Panc1 (cell line): Measurements from ENCODE around the gene EIF4E2. TPM values are rescaled to one million over a fixed set of nuclear protein-coding genes. Genes with fewer than 3 reads are reported as not detected.

Experiments used
- ATAC-seq: fragments of 200-7000 bp; cut with Tn5 transposase; 2 replicates; pipeline ENCODE4 v1.9.1; 2020; ENCODE audit warnings: mild to moderate bottlenecking, moderate library complexity
- BruUV-seq: library from RNA; stranded (reverse); fragments of 400-500 nt; replicated peaks from 2 replicates; lab custom pipeline; 2021; lab: Mats Ljungman, UMichigan
- CTCF ChIA-PET: fragments of 300-600 bp; sonication (Branson Sonifier 250); formaldehyde crosslinking; loops from one replicate; lab custom pipeline; 2022; ENCODE audit warnings: antibody characterized with exemption; lab: Charles Lee
- POLR2A ChIA-PET: fragments of 300-600 bp; sonication (Branson Sonifier 250); formaldehyde crosslinking; loops from one replicate; lab custom pipeline; 2022; ENCODE audit warnings: antibody characterized with exemption; lab: Charles Lee
- DNase-seq: peaks from one replicate; pipeline ENCODE4 v3.0.0-alpha.2; 2010; ENCODE audit warnings: low read depth, low spot score
- H3K27ac ChIP-seq: 2 replicates; pipeline ENCODE4 v1.5.1; 2011; ENCODE audit warnings: mild to moderate bottlenecking, low read length, inconsistent platforms
- H3K27me3 ChIP-seq: fragments of 200-500 bp; sonication (Bioruptor generic); 2 replicates; pipeline ENCODE4 v1.6.0; 2014; ENCODE audit warnings: low read length, inconsistent platforms; ENCODE audit not compliant: control insufficient read depth, insufficient read depth
- H3K36me3 ChIP-seq: fragments of 200-500 bp; sonication (Bioruptor generic); 2 replicates; pipeline ENCODE4 v1.5.1; 2014; ENCODE audit warnings: inconsistent platforms, mild to moderate bottlenecking, low read length, moderate library complexity; ENCODE audit not compliant: control insufficient read depth, insufficient read depth
- H3K4me1 ChIP-seq: 2 replicates; pipeline ENCODE4 v1.5.1; 2011; ENCODE audit warnings: inconsistent platforms, mild to moderate bottlenecking, low read length, moderate library complexity; ENCODE audit not compliant: control insufficient read depth, insufficient read depth
- H3K4me3 ChIP-seq, 2 experiments: 2 replicates each; pipeline ENCODE4 v1.5.1; 2011 to 2012; ENCODE audit warnings: low read depth in 2 of 2, low read length in 2 of 2, mild to moderate bottlenecking in 2 of 2, inconsistent platforms in 1 of 2, moderate library complexity in 1 of 2
- H3K9me3 ChIP-seq: fragments of 200-500 bp; sonication (Bioruptor generic); 2 replicates; pipeline ENCODE4 v1.5.1; 2014; ENCODE audit warnings: low read depth, mild to moderate bottlenecking, inconsistent platforms, low read length, moderate library complexity; ENCODE audit not compliant: control insufficient read depth, insufficient read depth
- POLR2AphosphoS5 ChIP-seq: IDR thresholded peaks from 2 replicates; pipeline ENCODE4 v1.6.1; 2012; ENCODE audit warnings: mild to moderate bottlenecking, low read depth, low read length, moderate library complexity
- SIN3A ChIP-seq: IDR thresholded peaks from 2 replicates; pipeline ENCODE4 v1.6.1; 2012; ENCODE audit warnings: low read depth, mild to moderate bottlenecking, low read length, moderate library complexity, borderline replicate concordance; ENCODE audit not compliant: insufficient read depth
- TCF7L2 ChIP-seq: IDR thresholded peaks from 2 replicates; pipeline ENCODE4 v1.6.1; 2011; ENCODE audit warnings: mild to moderate bottlenecking, low read depth, low read length, inconsistent platforms
- in situ Hi-C: cut with HindIII; loops from 2 replicates; pipeline ENCODE4 v1.10.0; 2016; ENCODE audit warnings: low sequenced_read_pairs, low pct_unique_long_range_greater_than_20kb
- intact Hi-C: fragments of 100-400 bp; cut with micrococcal nuclease; formaldehyde crosslinking; loops from one replicate; pipeline ENCODE4 v1.10.0; 2022; ENCODE audit not compliant: unreplicated experiment
- total RNA-seq: library from RNA; stranded (reverse); gene quantifications from one replicate; pipeline ENCODE4 v1.2.1, GENCODE V29; 2021; ENCODE audit not compliant: unreplicated experiment
- TF ChIP-seq, protein P1 (sequence below), 2 experiments: IDR thresholded peaks; 2 replicates each; pipeline ENCODE4 v1.6.1; 2011 to 2012; ENCODE audit warnings: low read depth in 2 of 2, control low read depth in 1 of 2, low read length in 1 of 2, mild to moderate bottlenecking in 1 of 2, moderate library complexity in 1 of 2; ENCODE audit not compliant: insufficient read depth in 1 of 2
- TF ChIP-seq, protein P2 (sequence below): fragments of 450-650 bp; IDR thresholded peaks from 2 replicates; pipeline ENCODE4 v1.5.1; 2017; ENCODE audit warnings: mild to moderate bottlenecking

The EIF4E2 gene
- total RNA-seq, 1 experiment from 2014 or later: 84.0 TPM

DNA sequence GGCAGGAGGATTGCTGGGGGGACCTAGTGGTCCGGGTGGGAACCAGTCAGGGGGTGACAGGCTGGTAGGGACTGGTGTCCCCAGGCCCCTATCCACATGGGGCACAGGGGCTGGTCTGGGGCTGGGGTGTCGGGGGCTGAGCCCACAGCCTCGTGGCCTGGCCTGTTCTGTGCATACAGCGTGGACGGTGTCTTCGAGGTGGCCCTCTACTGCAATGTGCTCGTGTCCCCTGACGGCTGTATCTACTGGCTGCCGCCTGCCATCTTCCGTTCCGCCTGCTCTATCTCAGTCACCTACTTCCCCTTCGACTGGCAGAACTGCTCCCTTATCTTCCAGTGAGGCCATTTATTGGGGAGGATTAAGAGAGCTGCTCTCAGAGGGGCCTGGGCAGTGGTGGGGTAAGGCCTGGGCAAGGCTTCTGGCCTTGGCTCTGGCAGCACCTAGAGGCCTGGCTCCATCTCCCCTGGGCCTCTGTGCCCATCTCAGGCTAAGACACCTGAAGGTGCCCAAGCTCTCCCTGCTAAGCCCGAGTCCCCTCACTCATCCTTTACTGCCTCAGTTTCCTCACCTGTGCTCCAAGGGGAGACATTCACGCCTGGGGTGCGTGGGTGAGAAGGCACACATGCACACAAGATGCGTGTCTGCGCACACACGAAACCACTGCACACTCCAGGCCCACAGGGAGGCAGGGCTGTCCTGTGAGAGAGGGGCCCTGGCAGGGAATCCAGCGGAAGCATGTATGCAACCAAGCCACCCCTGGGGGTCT, 9.1 kb upstream of the EIF4E2 start:
- no peak for ATAC-seq
- ChIA-PET POLR2A (interaction anchor here (0.6 kb wide), 1 partner anchor 567 kb away, joined by 12 read pairs; no protein-coding TSS in a partner anchor), CTCF (no interaction called here)
- TF ChIP-seq POLR2AphosphoS5 (no peak), TCF7L2 (no peak), SIN3A (no peak)
- TF ChIP-seq, protein P1, sequence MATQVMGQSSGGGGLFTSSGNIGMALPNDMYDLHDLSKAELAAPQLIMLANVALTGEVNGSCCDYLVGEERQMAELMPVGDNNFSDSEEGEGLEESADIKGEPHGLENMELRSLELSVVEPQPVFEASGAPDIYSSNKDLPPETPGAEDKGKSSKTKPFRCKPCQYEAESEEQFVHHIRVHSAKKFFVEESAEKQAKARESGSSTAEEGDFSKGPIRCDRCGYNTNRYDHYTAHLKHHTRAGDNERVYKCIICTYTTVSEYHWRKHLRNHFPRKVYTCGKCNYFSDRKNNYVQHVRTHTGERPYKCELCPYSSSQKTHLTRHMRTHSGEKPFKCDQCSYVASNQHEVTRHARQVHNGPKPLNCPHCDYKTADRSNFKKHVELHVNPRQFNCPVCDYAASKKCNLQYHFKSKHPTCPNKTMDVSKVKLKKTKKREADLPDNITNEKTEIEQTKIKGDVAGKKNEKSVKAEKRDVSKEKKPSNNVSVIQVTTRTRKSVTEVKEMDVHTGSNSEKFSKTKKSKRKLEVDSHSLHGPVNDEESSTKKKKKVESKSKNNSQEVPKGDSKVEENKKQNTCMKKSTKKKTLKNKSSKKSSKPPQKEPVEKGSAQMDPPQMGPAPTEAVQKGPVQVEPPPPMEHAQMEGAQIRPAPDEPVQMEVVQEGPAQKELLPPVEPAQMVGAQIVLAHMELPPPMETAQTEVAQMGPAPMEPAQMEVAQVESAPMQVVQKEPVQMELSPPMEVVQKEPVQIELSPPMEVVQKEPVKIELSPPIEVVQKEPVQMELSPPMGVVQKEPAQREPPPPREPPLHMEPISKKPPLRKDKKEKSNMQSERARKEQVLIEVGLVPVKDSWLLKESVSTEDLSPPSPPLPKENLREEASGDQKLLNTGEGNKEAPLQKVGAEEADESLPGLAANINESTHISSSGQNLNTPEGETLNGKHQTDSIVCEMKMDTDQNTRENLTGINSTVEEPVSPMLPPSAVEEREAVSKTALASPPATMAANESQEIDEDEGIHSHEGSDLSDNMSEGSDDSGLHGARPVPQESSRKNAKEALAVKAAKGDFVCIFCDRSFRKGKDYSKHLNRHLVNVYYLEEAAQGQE (IDR thresholded peaks at IDR 0.05; ENCODE audit: insufficient read depth in 1 of 2, low read depth in 2 of 2, low read length in 1 of 2): no peak
- TF ChIP-seq, protein P2, sequence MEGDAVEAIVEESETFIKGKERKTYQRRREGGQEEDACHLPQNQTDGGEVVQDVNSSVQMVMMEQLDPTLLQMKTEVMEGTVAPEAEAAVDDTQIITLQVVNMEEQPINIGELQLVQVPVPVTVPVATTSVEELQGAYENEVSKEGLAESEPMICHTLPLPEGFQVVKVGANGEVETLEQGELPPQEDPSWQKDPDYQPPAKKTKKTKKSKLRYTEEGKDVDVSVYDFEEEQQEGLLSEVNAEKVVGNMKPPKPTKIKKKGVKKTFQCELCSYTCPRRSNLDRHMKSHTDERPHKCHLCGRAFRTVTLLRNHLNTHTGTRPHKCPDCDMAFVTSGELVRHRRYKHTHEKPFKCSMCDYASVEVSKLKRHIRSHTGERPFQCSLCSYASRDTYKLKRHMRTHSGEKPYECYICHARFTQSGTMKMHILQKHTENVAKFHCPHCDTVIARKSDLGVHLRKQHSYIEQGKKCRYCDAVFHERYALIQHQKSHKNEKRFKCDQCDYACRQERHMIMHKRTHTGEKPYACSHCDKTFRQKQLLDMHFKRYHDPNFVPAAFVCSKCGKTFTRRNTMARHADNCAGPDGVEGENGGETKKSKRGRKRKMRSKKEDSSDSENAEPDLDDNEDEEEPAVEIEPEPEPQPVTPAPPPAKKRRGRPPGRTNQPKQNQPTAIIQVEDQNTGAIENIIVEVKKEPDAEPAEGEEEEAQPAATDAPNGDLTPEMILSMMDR: no peak
- intact Hi-C loops (no loop called here), in situ Hi-C loops (no loop called here)
- Histone ChIP-seq H3K27me3 (no peaks in the 10 kb centered on the region), H3K9me3 (no peaks in the 10 kb centered on the region; the same call in 1 of the 2 replicates), H3K27ac (no peak overlapping the region), H3K4me1 (no peaks in the 10 kb centered on the region), H3K36me3 (no peaks in the 10 kb centered on the region), H3K4me3 (no peak overlapping the region)
- no TSS peak for BruUV-seq
- DNase-seq: no peak

DNA sequence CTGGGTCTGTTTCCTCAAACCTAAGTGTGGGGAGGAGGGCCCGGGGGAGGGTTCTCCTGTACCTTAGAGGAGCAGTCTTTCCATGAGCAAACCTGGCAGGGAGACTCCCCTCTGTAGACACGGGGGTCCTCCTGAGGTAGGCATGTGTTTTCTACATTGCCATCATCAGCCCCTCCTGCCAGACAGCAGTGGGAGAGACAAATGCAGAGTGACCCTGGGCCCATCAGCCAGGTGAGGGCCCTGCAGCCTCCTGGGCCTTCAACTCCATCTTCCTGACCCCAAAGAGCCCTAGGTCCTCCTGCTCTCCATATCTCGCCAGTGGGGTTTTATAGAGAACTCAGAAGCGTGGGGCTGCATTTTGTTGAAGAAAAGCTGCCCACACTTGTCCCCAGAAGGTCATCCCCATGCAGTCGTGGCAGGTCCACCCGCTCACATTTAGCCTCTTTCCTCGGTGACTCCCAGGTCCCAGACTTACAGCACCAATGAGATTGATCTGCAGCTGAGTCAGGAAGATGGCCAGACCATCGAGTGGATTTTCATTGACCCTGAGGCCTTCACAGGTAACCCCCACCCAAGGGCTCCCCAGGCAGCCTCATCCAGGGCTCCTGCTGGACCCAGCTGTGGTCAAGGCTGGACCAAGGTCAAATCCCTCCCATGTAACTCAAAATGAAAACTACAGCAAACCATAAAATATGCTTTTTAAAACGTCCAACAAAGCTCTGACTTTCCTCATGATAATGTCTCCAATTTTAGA, 8.4 kb upstream of the EIF4E2 start:
- no peaks in the 10 kb centered on the region for H3K9me3 ChIP-seq
- BruUV-seq: no TSS peak
- H3K27me3 ChIP-seq: no peaks in the 10 kb centered on the region
- CTCF ChIA-PET: no interaction called here
- no peaks in the 10 kb centered on the region for H3K36me3 ChIP-seq
- in situ Hi-C loops: no loop called here
- intact Hi-C loops: no loop called here
- no peak overlapping the region for H3K27ac ChIP-seq
- no peak overlapping the region for H3K4me3 ChIP-seq
- TF ChIP-seq, protein P2: no peak
- TF ChIP-seq POLR2AphosphoS5: no peak
- no peak for TF ChIP-seq TCF7L2
- TF ChIP-seq SIN3A: no peak
- TF ChIP-seq, protein P1 (IDR thresholded peaks at IDR 0.05; ENCODE audit: insufficient read depth in 1 of 2, low read depth in 2 of 2, low read length in 1 of 2): no peak
- H3K4me1 ChIP-seq: no peaks in the 10 kb centered on the region
- DNase-seq (no peak), ATAC-seq (no peak)
- POLR2A ChIA-PET: interaction anchor here (0.6 kb wide), 1 partner anchor 568 kb away, joined by 12 read pairs; no protein-coding TSS in a partner anchor
